ENCODE measurements around the gene TAS2R60.

DNA sequence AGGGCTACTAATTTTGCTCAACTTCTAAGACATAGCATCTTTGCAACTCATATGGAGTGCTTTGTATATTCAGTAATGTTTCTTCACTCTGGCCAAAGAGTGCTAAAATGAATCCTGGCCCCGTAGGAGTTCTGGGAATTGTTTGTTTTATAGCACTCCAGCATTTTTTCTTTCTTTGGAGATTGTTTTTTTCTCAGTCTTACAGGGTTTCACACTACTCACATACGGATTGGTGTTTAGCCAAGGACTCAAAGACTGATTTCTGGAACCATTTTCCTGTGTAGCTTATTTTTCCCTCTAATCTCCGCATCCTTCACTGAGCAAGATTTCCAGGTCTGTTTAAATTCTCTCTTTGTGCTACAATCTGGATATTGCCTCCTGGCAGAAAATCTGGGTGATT is 40.9 kb downstream of the TAS2R60 start:
- TF ChIP-seq RXRA (IDR thresholded peaks at IDR 0.05; ENCODE audit: borderline replicate concordance, low read depth) (no peak), GABPA (IDR thresholded peaks at IDR 0.05; ENCODE audit: low read depth) (no peak), JUND (IDR thresholded peaks at IDR 0.05) (no peak), SIN3A (IDR thresholded peaks at IDR 0.05; ENCODE audit: borderline replicate concordance, low read depth, low read length) (no peak), SMC3 (IDR thresholded peaks at IDR 0.05; ENCODE audit: low read depth, low read length) (no peak), FOSL2 (IDR thresholded peaks at IDR 0.05; ENCODE audit: borderline replicate concordance, low read depth) (no peak), NRF1 (IDR thresholded peaks at IDR 0.05; ENCODE audit: low read depth, low read length) (no peak), RAD21 (IDR thresholded peaks at IDR 0.05; ENCODE audit: low read length) (no peak)
- TF ChIP-seq, protein P1, sequence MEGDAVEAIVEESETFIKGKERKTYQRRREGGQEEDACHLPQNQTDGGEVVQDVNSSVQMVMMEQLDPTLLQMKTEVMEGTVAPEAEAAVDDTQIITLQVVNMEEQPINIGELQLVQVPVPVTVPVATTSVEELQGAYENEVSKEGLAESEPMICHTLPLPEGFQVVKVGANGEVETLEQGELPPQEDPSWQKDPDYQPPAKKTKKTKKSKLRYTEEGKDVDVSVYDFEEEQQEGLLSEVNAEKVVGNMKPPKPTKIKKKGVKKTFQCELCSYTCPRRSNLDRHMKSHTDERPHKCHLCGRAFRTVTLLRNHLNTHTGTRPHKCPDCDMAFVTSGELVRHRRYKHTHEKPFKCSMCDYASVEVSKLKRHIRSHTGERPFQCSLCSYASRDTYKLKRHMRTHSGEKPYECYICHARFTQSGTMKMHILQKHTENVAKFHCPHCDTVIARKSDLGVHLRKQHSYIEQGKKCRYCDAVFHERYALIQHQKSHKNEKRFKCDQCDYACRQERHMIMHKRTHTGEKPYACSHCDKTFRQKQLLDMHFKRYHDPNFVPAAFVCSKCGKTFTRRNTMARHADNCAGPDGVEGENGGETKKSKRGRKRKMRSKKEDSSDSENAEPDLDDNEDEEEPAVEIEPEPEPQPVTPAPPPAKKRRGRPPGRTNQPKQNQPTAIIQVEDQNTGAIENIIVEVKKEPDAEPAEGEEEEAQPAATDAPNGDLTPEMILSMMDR (IDR thresholded peaks at IDR 0.05), result no peak
- TF ChIP-seq, protein P2, sequence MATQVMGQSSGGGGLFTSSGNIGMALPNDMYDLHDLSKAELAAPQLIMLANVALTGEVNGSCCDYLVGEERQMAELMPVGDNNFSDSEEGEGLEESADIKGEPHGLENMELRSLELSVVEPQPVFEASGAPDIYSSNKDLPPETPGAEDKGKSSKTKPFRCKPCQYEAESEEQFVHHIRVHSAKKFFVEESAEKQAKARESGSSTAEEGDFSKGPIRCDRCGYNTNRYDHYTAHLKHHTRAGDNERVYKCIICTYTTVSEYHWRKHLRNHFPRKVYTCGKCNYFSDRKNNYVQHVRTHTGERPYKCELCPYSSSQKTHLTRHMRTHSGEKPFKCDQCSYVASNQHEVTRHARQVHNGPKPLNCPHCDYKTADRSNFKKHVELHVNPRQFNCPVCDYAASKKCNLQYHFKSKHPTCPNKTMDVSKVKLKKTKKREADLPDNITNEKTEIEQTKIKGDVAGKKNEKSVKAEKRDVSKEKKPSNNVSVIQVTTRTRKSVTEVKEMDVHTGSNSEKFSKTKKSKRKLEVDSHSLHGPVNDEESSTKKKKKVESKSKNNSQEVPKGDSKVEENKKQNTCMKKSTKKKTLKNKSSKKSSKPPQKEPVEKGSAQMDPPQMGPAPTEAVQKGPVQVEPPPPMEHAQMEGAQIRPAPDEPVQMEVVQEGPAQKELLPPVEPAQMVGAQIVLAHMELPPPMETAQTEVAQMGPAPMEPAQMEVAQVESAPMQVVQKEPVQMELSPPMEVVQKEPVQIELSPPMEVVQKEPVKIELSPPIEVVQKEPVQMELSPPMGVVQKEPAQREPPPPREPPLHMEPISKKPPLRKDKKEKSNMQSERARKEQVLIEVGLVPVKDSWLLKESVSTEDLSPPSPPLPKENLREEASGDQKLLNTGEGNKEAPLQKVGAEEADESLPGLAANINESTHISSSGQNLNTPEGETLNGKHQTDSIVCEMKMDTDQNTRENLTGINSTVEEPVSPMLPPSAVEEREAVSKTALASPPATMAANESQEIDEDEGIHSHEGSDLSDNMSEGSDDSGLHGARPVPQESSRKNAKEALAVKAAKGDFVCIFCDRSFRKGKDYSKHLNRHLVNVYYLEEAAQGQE (IDR thresholded peaks at IDR 0.05; ENCODE audit: low read depth, low read length), result no peak
- TF ChIP-seq, protein P3, sequence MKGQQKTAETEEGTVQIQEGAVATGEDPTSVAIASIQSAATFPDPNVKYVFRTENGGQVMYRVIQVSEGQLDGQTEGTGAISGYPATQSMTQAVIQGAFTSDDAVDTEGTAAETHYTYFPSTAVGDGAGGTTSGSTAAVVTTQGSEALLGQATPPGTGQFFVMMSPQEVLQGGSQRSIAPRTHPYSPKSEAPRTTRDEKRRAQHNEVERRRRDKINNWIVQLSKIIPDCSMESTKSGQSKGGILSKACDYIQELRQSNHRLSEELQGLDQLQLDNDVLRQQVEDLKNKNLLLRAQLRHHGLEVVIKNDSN (IDR thresholded peaks at IDR 0.05; ENCODE audit: borderline replicate concordance, low read depth), result no peak
